K562 (cell line): ENCODE measurements around the gene UTP11. TPM values are rescaled to one million over a fixed set of nuclear protein-coding genes. Genes with fewer than 3 reads are reported as not detected.

ENCODE experiments used
- CBFA2T2 ChIP-seq: fragments of 450-650 bp; conservative IDR thresholded peaks from 2 replicates; pipeline ENCODE4 v1.6.1; 2017; ENCODE audit warnings: mild to moderate bottlenecking
- CREB1 ChIP-seq, 2 experiments: sonication (generic) in 1 of 2; formaldehyde crosslinking in 1 of 2; IDR thresholded peaks; 2 replicates each; pipeline versions ENCODE4 v1.6.1 to v1.8.0; 2012 to 2022; ENCODE audit warnings: inconsistent platforms in 1 of 2, mild to moderate bottlenecking in 1 of 2, missing genetic modification reagents in 1 of 2, moderate library complexity in 1 of 2
- DPF2 ChIP-seq: fragments of 450-650 bp; IDR thresholded peaks from 2 replicates; pipeline ENCODE4 v1.6.1; 2016
- ESRRB ChIP-seq: fragments of 250-450 bp; sonication (Bioruptor Pico); IDR thresholded peaks from 2 replicates; pipeline ENCODE4 v1.5.0; 2020; ENCODE audit warnings: mild to moderate bottlenecking, moderate library complexity, borderline replicate concordance
- FOXA3 ChIP-seq, 2 experiments: fragments of 450-650 bp in 1 of 2; sonication (generic) in 1 of 2; formaldehyde crosslinking; IDR thresholded peaks in 1 of 2; conservative IDR thresholded peaks in 1 of 2; 2 replicates each; pipeline versions ENCODE4 v1.4.0 to v1.8.0; 2020 to 2022; ENCODE audit warnings: mild to moderate bottlenecking in 2 of 2, missing genetic modification reagents in 1 of 2
- MYC ChIP-seq, 2 experiments: fragments of 250-450 bp in 1 of 2; sonication (Bioruptor Pico) in 1 of 2; IDR thresholded peaks; 2 replicates each; pipeline versions ENCODE4 v1.5.1 to v1.6.1; 2012 to 2021; ENCODE audit warnings: low read depth in 2 of 2, borderline replicate concordance in 1 of 2, improper control_type of control experiment in 1 of 2, low read length in 1 of 2, mild to moderate bottlenecking in 1 of 2, moderate library complexity in 1 of 2
- NFIC ChIP-seq: fragments of 450-650 bp; IDR thresholded peaks from 2 replicates; pipeline ENCODE4 v1.6.1; 2017; ENCODE audit warnings: mild to moderate bottlenecking, inconsistent platforms
- NR3C1 ChIP-seq: sonication (generic); formaldehyde crosslinking; IDR thresholded peaks from 2 replicates; pipeline ENCODE4 v1.8.1; 2022; ENCODE audit warnings: missing genetic modification reagents
- POLR2AphosphoS5 ChIP-seq: IDR thresholded peaks from 2 replicates; pipeline ENCODE4 v1.6.1; 2011; ENCODE audit warnings: mild to moderate bottlenecking, low read depth, low read length, moderate library complexity; ENCODE audit not compliant: control insufficient read depth, insufficient read depth
- SFPQ ChIP-seq: fragments of 200-400 bp; formaldehyde crosslinking; IDR thresholded peaks from 2 replicates; pipeline ENCODE4 v1.6.1; 2017; ENCODE audit warnings: mild to moderate bottlenecking, low read depth, low read length, moderate library complexity
- SPI1 ChIP-seq: IDR thresholded peaks from 2 replicates; pipeline ENCODE4 v1.6.1; 2011; ENCODE audit warnings: low read depth, low read length, control low read depth, borderline replicate concordance
- TFAM ChIP-seq: fragments of 250-450 bp; sonication (Bioruptor Pico); conservative IDR thresholded peaks from 2 replicates; pipeline ENCODE4 v1.5.0; 2021; ENCODE audit warnings: mild to moderate bottlenecking, moderate library complexity
- ZKSCAN1 ChIP-seq: fragments of 150-350 bp; IDR thresholded peaks from 2 replicates; pipeline ENCODE4 v1.6.1; 2016; ENCODE audit warnings: low read depth, low read length
- ZNF740 ChIP-seq, 3 experiments: fragments of 200-800 bp in 1 of 3; sonication (Bioruptor generic) in 1 of 3; sonication (generic) in 1 of 3; formaldehyde crosslinking in 1 of 3; IDR thresholded peaks; 2 replicates each; pipeline versions ENCODE4 v1.6.1 to v1.8.0; 2016 to 2022; ENCODE audit warnings: mild to moderate bottlenecking in 2 of 3, missing compliant biosample characterization in 2 of 3, missing genetic modification characterization in 2 of 3, missing genetic modification reagents in 1 of 3
- polyA plus RNA-seq, 8 experiments: library from polyadenylated mRNA; depleted of rRNA in 4 of 8; stranded (reverse) in 5 of 8; unstranded in 3 of 8; fragments of >200 nt; fragmentation: Nextera tagmentation in 2 of 8; fragmentation: Illumina TruSeq in 1 of 8; extraction: Ambion mirVana in 2 of 8; extraction: Trizol in 1 of 8; gene quantifications; 2 replicates each; pipeline versions ENCODE4 v1.2.1 to v1.2.3, GENCODE V29; 2011 to 2014; ENCODE audit warnings: inconsistent platforms in 1 of 8, missing spikeins in 1 of 8
- total RNA-seq, 7 experiments: library from RNA; depleted of rRNA in 6 of 7; stranded (reverse); fragments of >200 nt in 6 of 7; fragmentation: Illumina TruSeq in 2 of 7; extraction: Trizol in 2 of 7; gene quantifications; 2 replicates each; pipeline versions ENCODE4 v1.2.1 to v1.2.3, GENCODE V29; 2011 to 2021; ENCODE audit warnings: low replicate concordance in 1 of 7
- TF ChIP-seq, protein P1 (sequence below): fragments of 250-450 bp; sonication (Bioruptor Pico); IDR thresholded peaks from 2 replicates; pipeline ENCODE4 v1.5.0; 2022; ENCODE audit warnings: mild to moderate bottlenecking
- TF ChIP-seq, protein P2 (sequence below): fragments of 250-450 bp; sonication (Bioruptor Pico); IDR thresholded peaks from 2 replicates; pipeline ENCODE4 v1.5.0; 2020; ENCODE audit warnings: mild to moderate bottlenecking
- TF ChIP-seq, protein P3 (sequence below), 2 experiments: fragments of 250-450 bp in 1 of 2; fragments of 450-650 bp in 1 of 2; sonication (Bioruptor Pico) in 1 of 2; IDR thresholded peaks; 2 replicates each; pipeline versions ENCODE4 v1.6.1 to v1.8.0; 2016 to 2021; ENCODE audit warnings: mild to moderate bottlenecking in 2 of 2, moderate library complexity in 2 of 2, missing compliant biosample characterization in 1 of 2, missing genetic modification characterization in 1 of 2

Gene UTP11
- total and polyA plus RNA-seq, 9 of the 15 experiments (the other 6 are each of a cell fraction or from before 2014, with no cell fraction given), result 91.1 to 378 (median 221) TPM

GRCh38 chr1:37998913-37999429 is 13.6 kb upstream of the UTP11 start (continued):
- TF ChIP-seq CREB1 (IDR thresholded peaks at IDR 0.05), result no peak
- TF ChIP-seq CREB1 (CRISPR knock-in tag; IDR thresholded peaks at IDR 0.05), result no peak
- no peak for TF ChIP-seq CBFA2T2
- TF ChIP-seq ZKSCAN1, result peak; percentile 89; the same call in 1 of the 2 replicates
- TF ChIP-seq NR3C1 (CRISPR knock-in tag), result no peak
- TF ChIP-seq, protein P1, sequence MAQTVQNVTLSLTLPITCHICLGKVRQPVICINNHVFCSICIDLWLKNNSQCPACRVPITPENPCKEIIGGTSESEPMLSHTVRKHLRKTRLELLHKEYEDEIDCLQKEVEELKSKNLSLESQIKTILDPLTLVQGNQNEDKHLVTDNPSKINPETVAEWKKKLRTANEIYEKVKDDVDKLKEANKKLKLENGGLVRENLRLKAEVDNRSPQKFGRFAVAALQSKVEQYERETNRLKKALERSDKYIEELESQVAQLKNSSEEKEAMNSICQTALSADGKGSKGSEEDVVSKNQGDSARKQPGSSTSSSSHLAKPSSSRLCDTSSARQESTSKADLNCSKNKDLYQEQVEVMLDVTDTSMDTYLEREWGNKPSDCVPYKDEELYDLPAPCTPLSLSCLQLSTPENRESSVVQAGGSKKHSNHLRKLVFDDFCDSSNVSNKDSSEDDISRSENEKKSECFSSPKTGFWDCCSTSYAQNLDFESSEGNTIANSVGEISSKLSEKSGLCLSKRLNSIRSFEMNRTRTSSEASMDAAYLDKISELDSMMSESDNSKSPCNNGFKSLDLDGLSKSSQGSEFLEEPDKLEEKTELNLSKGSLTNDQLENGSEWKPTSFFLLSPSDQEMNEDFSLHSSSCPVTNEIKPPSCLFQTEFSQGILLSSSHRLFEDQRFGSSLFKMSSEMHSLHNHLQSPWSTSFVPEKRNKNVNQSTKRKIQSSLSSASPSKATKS (CRISPR knock-in tag), result no peak
- TF ChIP-seq, protein P2, sequence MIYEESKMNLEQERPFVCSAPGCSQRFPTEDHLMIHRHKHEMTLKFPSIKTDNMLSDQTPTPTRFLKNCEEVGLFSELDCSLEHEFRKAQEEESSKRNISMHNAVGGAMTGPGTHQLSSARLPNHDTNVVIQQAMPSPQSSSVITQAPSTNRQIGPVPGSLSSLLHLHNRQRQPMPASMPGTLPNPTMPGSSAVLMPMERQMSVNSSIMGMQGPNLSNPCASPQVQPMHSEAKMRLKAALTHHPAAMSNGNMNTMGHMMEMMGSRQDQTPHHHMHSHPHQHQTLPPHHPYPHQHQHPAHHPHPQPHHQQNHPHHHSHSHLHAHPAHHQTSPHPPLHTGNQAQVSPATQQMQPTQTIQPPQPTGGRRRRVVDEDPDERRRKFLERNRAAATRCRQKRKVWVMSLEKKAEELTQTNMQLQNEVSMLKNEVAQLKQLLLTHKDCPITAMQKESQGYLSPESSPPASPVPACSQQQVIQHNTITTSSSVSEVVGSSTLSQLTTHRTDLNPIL, result 0 out of 2 replicates have a peak, but pooled peaks have one; percentile 27
- TF ChIP-seq, protein P3, sequence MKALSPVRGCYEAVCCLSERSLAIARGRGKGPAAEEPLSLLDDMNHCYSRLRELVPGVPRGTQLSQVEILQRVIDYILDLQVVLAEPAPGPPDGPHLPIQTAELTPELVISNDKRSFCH (CRISPR knock-in tag; IDR thresholded peaks at IDR 0.05), result no peak
- TF ChIP-seq, protein P3 (tag; IDR thresholded peaks at IDR 0.05), result peak; percentile 89
- TF ChIP-seq NFIC, result 0 out of 2 replicates have a peak, but pooled peaks have one; percentile 11
- TF ChIP-seq TFAM (CRISPR knock-in tag), result no peak
- TF ChIP-seq ZNF740 (CRISPR knock-in tag; IDR thresholded peaks at IDR 0.05), result no peak; the same call in 1 of the 2 replicates
- no peak; a peak in 1 of 4 replicates for TF ChIP-seq ZNF740 (tag; IDR thresholded peaks at IDR 0.05)
- TF ChIP-seq DPF2, result no peak
- TF ChIP-seq MYC (IDR thresholded peaks at IDR 0.05; ENCODE audit: low read depth, low read length), result no peak
- no peak for TF ChIP-seq MYC (CRISPR knock-in tag; IDR thresholded peaks at IDR 0.05; ENCODE audit: borderline replicate concordance, low read depth)
- no peak; the same call in 1 of the 2 replicates for TF ChIP-seq POLR2AphosphoS5
- no peak for TF ChIP-seq SFPQ
- no peak for TF ChIP-seq ESRRB
- TF ChIP-seq SPI1, result no peak
- peak in 1 of 2 experiments; percentile 79; a peak in 1 of 4 replicates for TF ChIP-seq FOXA3 (CRISPR knock-in tag; conservative IDR thresholded peaks at IDR 0.05 in 1 of 2, IDR thresholded peaks at IDR 0.05 in 1 of 2)
